GM18951 (cell line): ENCODE data around the gene NT5DC4.

Experiments used
- POLR2A ChIP-seq: IDR thresholded peaks from 4 replicates; pipeline ENCODE4 v1.6.1; 2011; ENCODE audit warnings: mild to moderate bottlenecking; ENCODE audit not compliant: insufficient read length, insufficient read depth; ENCODE audit errors: extremely low read depth
- in situ Hi-C: fragments of 300-500 bp; cut with MboI; formaldehyde crosslinking; loops from one replicate; pipeline ENCODE4 v1.12.0; 2022; ENCODE audit warnings: low sequenced_read_pairs, mixed read lengths, inconsistent platforms; ENCODE audit not compliant: unreplicated experiment

Gene NT5DC4

DNA sequence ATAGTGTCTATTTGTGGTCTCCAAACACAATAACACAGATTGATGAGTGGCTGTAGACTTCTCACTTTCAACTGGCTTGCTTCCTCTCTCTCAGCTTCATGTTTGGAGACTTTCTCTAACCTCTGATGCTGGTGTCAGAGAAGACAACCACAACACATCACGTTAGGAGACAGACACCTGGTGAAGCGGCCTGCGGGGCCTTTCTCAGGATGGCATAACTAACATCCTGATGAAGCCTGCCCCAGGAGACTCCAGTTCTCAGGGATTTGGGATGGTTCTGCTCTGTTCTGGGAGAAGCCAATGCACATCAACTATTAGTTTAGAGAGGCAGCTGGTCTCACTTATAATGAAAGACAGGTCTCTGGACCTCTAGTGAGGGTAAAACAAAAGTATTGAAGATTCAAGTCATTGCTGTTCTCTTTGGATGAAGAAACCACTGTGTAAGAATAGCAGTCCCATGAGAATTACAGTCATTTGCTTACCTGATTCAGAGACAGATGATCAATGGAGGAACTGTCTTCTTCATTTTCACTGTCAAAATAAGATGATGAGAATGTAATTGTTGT, 61.5 kb downstream of the NT5DC4 start:
- in situ Hi-C loops, result no loop called here
- no peak for TF ChIP-seq POLR2A

DNA sequence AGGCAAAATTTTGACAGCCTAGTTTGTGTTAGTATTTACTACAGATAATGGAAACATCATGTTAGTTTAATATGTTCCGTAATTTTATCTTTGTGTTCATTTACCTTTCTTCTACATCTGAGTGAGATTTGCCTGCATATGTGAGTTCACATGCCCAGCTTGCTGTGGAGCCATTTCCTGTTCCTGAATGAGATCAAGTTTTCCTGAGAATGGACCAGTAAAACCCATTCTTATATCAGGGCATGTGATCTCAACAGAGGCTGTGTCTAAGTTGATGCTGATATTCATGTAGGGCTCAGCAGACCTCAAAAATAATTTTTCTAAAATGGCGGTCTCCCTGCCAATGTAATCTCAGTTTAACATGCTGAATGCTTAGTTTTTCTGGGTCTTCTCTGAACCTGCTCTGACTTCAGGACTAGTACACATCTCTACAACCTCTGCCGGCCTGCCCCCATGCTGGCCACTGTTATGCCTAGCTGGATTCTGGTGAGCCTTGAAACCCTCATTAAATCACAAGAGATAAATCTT, 62.4 kb downstream of the NT5DC4 start:
- TF ChIP-seq POLR2A, result no peak
- in situ Hi-C loops, result no loop called here

DNA sequence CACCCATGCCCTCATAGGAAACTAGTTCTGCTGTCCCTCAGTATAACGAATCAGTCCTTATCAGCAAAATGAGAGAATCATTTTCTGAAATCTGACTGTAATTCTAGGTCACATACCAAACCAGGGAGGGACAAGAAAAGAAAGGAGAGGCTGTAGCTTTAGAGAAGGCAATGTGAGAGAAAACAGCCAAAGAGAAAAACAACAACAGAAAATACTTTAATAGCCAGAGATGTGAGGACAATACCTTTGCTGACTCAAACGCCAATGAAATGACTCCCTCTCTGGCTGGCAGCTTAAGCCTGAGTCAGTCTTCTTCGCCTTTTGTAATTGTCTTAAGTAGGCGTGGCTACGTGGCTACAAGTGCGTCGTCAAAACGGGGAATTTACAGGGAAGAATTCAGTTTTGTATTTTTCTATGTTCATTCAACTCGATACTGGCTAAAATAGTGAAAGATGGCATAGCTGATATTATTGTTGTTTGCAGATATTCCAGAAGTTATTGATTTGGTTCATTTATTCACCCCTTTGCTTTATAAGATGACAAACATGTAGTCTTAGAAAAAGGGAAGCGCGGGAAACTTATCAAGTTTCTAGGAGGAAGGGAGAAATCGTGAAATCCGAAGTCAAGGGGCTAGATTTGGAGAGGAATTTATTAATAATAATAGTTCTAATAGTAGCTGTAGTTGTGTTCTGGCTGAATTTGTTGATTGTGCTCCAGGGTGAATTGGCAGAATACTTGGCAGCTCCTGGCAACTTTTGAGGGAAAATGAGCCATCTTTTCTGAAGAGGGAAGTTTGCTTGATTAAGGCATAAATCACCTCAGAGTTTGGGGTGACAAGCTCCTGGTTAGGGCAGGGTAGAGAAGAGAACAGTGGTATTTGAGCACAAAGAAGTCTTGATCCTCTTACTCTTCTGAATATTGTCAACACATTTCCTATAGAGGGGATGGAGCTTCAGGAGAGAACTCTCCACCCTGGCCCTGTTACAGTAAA, 63.7 kb downstream of the NT5DC4 start, which contains the start of gene IL1A:
Gene IL1A (minus strand): TSS at position 295 of the 991 bp plus-strand sequence. CDS start 723 bp downstream, outside the sequence.
- in situ Hi-C loops, result no loop called here

DNA sequence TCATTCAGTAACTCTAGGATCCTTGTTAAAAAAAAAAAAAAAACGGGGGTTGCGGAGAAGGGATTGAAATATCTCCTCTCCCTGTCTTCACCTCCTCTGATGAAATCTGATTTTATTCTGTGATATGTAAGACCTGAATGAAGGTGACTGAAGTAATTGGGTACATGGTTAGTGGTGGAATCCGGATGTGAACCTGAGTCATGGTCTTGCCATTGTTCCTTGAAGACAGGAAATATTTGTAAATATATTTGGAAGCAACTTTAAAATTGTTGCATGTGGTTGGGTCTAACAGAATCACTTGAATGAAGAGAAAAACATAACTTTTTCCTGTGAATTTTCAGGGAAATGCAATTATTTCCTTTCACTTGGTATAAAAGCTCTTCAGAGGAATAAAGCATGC, 66.5 kb downstream of the NT5DC4 start:
- no peak for TF ChIP-seq POLR2A

More for the DNA sequence above, 63.7 kb downstream of the NT5DC4 start, which contains the start of gene IL1A:
- no peak for TF ChIP-seq POLR2A

DNA sequence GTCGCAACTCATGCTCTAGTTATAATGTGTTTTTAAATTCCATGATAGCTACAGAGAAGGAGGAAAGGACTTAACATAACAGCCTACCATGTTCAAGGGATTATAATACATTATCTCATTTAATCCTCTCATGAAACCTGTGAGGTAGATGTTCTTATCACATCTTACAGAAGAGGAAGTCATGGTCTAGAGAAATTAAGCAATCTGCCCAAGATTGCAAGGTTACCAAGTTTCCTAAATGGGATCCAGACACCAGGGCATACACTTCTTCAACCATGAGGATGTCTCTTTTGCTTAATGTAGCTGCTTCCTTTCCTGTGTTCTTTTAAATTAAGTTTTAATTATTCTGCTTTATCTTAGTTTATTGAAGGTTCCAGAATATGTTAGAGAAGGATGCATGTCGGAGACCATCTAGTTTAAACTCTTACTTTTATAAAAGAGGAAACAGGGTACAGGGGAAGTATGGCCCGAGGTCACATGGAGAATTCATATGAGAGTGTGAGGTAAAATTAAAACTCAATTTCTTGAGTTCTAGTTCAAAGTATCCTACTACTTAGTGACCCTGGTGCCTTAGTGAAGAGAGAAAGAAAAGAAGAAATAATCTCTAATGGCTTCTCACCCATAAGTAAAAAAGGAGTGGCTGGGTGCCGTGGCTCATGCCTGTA, 67.0 kb downstream of the NT5DC4 start:
- in situ Hi-C loops, result no loop called here
- no peak for TF ChIP-seq POLR2A

More for the DNA sequence above, 66.5 kb downstream of the NT5DC4 start:
- in situ Hi-C loops, result no loop called here

DNA sequence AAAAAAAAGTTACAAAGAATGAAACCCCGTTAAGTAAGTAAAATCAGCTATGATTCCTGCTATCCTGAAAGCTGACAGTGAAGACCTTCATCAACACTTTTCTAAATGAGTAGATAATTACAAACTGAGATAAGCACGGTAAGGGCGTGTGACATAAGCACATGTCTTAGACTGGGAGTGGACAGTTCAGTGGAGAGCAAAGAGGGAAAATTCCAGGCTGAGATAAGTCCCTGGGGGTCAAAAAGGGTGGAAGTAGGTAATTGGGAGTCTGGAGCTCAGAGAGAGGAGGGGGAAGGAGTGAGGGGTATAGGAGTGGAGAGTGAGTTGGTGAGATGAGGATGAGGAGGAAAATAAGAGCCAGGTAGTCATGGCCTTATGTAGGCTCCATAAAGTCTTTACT, 67.8 kb downstream of the NT5DC4 start:
- in situ Hi-C loops, result no loop called here
- TF ChIP-seq POLR2A, result no peak
